Breast epithelium (tissue), 4 donors: ENCODE measurements around the gene C1orf50. TPM values are rescaled to one million over a fixed set of nuclear protein-coding genes. Genes with fewer than 3 reads are reported as not detected.
"Not testable (repeated sequence)": the region's sequence is repeated elsewhere in the genome, so short reads cannot be mapped to it uniquely, and the experiment has no call there.

Source experiments
- DNase-seq, 2 donors: peaks; one replicate each; pipeline ENCODE4 v3.0.0-alpha.2; 2019; ENCODE audit warnings: low spot score in 2 of 2
- H3K27ac ChIP-seq, 2 donors: fragments of 200-600 bp; sonication (generic) in 1 of 2; one replicate each; pipeline ENCODE4 v1.5.1; 2016 to 2019; ENCODE audit warnings: mild to moderate bottlenecking in 1 of 2
- H3K27me3 ChIP-seq, 2 donors: fragments of 200-600 bp; sonication (generic) in 1 of 2; one replicate each; pipeline versions ENCODE4 v1.5.1 to v1.6.0; 2017 to 2019; ENCODE audit warnings: control low read depth in 1 of 2, mild to moderate bottlenecking in 1 of 2
- H3K36me3 ChIP-seq: fragments of 200-600 bp; one replicate; pipeline ENCODE4 v1.5.1; 2019
- H3K4me1 ChIP-seq, 2 donors: fragments of 200-600 bp; sonication (generic); one replicate each; pipeline ENCODE4 v1.5.1; 2016 to 2019; ENCODE audit warnings: control low read depth in 1 of 2
- H3K4me3 ChIP-seq, 3 donors: fragments of 200-600 bp; sonication (generic); 1 replicate in 2 of 3; 2 replicates in 1 of 3; pipeline ENCODE4 v1.5.1; 2016 to 2019; ENCODE audit warnings: mild to moderate bottlenecking in 3 of 3, moderate library complexity in 2 of 3
- H3K9me3 ChIP-seq, 2 donors: fragments of 200-600 bp; sonication (generic) in 1 of 2; one replicate each; pipeline ENCODE4 v1.5.1; 2016 to 2019; ENCODE audit warnings: control low read depth in 1 of 2
- POLR2A ChIP-seq: fragments of 450-650 bp; IDR thresholded peaks from one replicate; pipeline ENCODE4 v1.6.1; 2016; ENCODE audit warnings: antibody characterized with exemption, mild to moderate bottlenecking, moderate library complexity
- POLR2AphosphoS5 ChIP-seq, 3 donors: sonication (generic); formaldehyde crosslinking; IDR thresholded peaks; one replicate each; pipeline ENCODE4 v1.6.1; 2017; ENCODE audit warnings: antibody characterized with exemption in 3 of 3
- intact Hi-C: fragments of 100-400 bp; cut with DNase I; formaldehyde crosslinking; loops from one replicate; pipeline ENCODE4 v1.15.1; 2023; ENCODE audit warnings: low total_unique reads
- total RNA-seq, 3 donors: library from RNA; depleted of rRNA; stranded (reverse); fragments of >200 nt; gene quantifications; one replicate each; pipeline ENCODE4 v1.1.0, GENCODE V29; 2016
- TF ChIP-seq, protein P1 (sequence below), 3 donors: fragments of 450-650 bp; IDR thresholded peaks; one replicate each; pipeline ENCODE4 v1.5.1; 2016 to 2017; ENCODE audit warnings: antibody characterized with exemption in 3 of 3, mild to moderate bottlenecking in 3 of 3, moderate library complexity in 3 of 3

The C1orf50 gene
- total RNA-seq, 3 donors from 2014 or later: 5.2 to 10.8 (median 6.7) TPM

DNA sequence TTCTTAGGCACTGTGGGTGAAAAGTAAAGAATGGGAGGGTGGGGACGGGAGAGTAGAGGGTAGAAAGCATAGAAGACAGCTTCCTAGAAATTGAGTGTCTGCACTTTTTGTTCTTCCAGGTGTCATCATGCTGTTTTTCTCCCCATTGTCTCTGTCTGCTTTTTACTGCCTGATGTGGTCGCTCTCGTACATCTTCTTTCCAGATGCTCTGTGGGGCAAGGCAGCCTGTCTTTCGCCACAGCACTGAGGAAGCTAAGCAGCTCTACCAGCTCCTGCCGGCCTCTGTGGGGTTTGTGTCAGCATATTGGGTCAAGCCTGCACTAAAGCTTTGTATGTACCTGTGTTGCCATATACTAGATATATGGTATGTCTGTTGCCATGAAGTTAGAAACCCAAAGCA, 30.9 kb downstream of the C1orf50 start:
- intact Hi-C loops: no loop called here
- TF ChIP-seq POLR2A: no peak
- TF ChIP-seq, protein P1, sequence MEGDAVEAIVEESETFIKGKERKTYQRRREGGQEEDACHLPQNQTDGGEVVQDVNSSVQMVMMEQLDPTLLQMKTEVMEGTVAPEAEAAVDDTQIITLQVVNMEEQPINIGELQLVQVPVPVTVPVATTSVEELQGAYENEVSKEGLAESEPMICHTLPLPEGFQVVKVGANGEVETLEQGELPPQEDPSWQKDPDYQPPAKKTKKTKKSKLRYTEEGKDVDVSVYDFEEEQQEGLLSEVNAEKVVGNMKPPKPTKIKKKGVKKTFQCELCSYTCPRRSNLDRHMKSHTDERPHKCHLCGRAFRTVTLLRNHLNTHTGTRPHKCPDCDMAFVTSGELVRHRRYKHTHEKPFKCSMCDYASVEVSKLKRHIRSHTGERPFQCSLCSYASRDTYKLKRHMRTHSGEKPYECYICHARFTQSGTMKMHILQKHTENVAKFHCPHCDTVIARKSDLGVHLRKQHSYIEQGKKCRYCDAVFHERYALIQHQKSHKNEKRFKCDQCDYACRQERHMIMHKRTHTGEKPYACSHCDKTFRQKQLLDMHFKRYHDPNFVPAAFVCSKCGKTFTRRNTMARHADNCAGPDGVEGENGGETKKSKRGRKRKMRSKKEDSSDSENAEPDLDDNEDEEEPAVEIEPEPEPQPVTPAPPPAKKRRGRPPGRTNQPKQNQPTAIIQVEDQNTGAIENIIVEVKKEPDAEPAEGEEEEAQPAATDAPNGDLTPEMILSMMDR (IDR thresholded peaks at IDR 0.05): no peak
- TF ChIP-seq POLR2AphosphoS5 (IDR thresholded peaks at IDR 0.05): no peak

DNA sequence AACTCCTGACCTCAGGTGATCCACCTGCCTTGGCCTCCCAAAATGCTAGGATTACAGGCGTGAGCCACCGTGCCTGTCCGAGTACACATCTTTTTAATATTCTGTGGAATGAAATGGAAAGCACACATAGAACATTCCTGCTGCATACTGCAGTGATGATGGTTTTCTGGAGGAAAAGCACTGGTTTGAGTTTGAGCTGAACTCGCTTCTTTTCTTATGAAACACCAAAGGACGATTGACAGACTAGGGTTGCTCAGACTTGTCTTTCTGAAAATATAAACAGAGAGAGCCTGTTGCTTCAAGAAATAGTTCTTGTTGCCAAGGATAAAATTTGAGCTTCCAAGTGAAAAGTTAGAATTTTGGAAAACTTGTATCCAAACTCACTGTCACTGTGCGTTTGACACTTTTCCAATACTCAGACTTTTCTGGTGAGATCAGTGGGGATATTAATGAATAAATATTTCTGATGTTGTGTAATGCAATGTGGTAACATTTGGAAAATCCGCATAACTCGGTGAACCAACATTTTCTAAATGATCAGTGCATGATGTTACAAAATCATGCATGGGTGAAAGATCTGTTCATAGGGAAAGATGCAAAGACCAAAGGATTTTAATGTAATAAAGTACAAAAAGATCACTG, 34.9 kb downstream of the C1orf50 start:
- Histone ChIP-seq H3K4me3 (no peak overlapping the region), H3K4me1 (no peaks in the 10 kb centered on the region), H3K9me3 (no peaks in the 10 kb centered on the region), H3K36me3 (no peaks in the 10 kb centered on the region), H3K27ac (no peak overlapping the region), H3K27me3 (no peaks in the 10 kb centered on the region)
- TF ChIP-seq POLR2A (no peak), POLR2AphosphoS5 (IDR thresholded peaks at IDR 0.05) (no peak)
- TF ChIP-seq, protein P1 (IDR thresholded peaks at IDR 0.05): no peak
- intact Hi-C loops: no loop called here
- DNase-seq: no peak

More for the DNA sequence above, 30.9 kb downstream of the C1orf50 start:
- no peaks in the 10 kb centered on the region for H3K36me3 ChIP-seq
- H3K9me3 ChIP-seq: no peaks in the 10 kb centered on the region
- no peak for DNase-seq
- H3K4me3 ChIP-seq: no peak overlapping the region
- H3K27ac ChIP-seq: no peak overlapping the region
- H3K4me1 ChIP-seq: no peaks in the 10 kb centered on the region
- no peaks in the 10 kb centered on the region for H3K27me3 ChIP-seq

DNA sequence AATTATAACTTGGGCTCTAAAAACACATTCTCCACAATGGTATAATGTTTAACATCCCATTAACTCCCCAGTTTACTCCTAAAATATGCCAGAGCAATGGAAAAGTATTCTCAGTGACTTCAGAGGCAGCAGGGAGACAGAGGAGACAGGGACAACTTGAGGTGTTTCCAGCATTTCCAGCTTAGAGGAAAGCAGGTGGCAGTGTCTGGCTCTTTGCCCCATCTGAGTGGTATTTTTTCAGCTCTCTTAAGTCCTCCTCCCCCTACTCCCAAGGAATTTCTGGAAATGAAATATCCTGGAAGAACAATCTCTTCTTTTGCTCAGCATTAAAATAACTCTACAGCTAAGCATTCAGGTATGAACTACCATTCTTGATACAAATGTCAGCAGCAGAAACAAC, 39.1 kb downstream of the C1orf50 start:
- H3K4me3 ChIP-seq: no peak overlapping the region
- DNase-seq: no peak
- H3K27ac ChIP-seq: no peak overlapping the region
- TF ChIP-seq POLR2A (no peak), POLR2AphosphoS5 (IDR thresholded peaks at IDR 0.05) (no peak)
- TF ChIP-seq, protein P1 (IDR thresholded peaks at IDR 0.05): no peak
- no peaks in the 10 kb centered on the region for H3K9me3 ChIP-seq
- intact Hi-C loops: no loop called here
- H3K36me3 ChIP-seq: no peaks in the 10 kb centered on the region
- no peaks in the 10 kb centered on the region for H3K27me3 ChIP-seq
- H3K4me1 ChIP-seq: no peaks in the 10 kb centered on the region

DNA sequence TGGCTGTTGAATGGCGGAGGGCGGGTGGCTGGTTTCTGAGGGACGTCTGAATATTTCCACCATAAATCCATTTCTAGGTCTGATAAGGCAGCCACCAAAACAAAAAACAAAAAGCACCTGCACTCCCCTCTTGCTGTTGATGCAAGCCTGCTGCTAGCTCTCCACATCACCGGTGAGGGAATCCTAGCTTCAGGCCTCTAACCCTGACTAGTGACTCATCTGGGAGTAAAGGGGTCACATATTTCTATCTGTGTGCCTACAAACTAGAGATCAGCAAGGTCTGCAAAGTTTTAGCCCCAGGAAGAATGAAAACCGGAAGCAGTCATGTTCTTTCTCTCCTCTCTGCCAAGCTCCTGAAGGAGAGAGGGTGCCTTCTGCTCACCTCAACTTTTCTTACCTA, 39.5 kb downstream of the C1orf50 start:
- TF ChIP-seq, protein P1 (IDR thresholded peaks at IDR 0.05): no peak
- TF ChIP-seq POLR2A (no peak), POLR2AphosphoS5 (IDR thresholded peaks at IDR 0.05) (no peak)
- Histone ChIP-seq H3K36me3 (no peaks in the 10 kb centered on the region), H3K9me3 (no peaks in the 10 kb centered on the region), H3K4me3 (no peak overlapping the region), H3K27me3 (no peaks in the 10 kb centered on the region), H3K27ac (no peak overlapping the region), H3K4me1 (no peaks in the 10 kb centered on the region)
- no peak for DNase-seq
- intact Hi-C loops: no loop called here

DNA sequence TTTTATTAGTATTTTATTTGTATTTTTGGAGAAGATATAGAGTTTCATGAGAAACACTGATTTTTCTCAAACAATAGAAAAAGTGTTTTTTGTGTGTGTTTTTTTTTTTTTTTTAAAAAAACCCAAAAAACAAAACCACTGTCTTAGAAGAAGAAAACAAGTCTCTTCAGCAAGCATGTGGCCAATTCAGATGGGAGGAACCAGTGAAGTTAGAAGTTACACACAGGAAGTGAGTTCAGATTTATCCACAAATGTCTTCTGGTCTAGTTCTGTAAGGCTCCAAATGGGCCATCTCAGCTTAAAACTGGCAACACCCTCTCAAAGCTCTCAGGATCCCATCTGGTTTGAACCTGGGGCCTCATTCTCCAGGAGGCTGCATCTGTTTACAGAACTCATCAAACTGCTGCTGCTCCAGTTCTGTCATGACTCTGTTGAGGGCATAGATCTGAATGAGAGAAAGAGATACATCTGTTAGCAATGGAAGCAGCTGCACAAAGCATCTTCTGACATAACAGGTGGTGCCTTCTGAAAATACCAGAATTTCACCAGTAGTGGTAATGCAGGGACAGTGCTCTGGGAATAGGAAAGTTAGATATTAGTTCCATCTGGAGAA, 40.1 kb downstream of the C1orf50 start:
- no peaks in the 10 kb centered on the region for H3K36me3 ChIP-seq
- no peaks in the 10 kb centered on the region for H3K27me3 ChIP-seq
- H3K4me3 ChIP-seq: no peak overlapping the region
- H3K9me3 ChIP-seq: no peaks in the 10 kb centered on the region
- intact Hi-C loops: no loop called here
- TF ChIP-seq POLR2A (no peak), POLR2AphosphoS5 (IDR thresholded peaks at IDR 0.05) (no peak)
- no peak overlapping the region for H3K27ac ChIP-seq
- DNase-seq: no peak
- no peaks in the 10 kb centered on the region for H3K4me1 ChIP-seq

DNA sequence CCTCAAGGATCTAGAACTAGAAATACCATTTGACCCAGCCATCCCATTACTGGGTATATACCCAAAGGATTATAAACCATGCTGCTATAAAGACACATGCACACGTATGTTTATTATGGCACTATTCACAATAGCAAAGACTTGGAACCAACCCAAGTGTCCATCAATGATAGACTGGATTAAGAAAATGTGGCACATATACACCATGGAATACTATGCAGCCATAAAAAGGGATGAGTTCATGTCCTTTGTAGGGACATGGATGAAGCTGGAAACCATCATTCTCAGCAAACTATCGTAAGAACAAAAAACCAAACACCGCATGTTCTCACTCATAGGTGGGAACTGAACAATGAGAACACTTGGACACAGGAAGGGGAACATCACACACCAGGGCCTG, 47.8 kb downstream of the C1orf50 start:
- H3K4me1 ChIP-seq, H3K27ac ChIP-seq, H3K36me3 ChIP-seq, H3K4me3 ChIP-seq, H3K27me3 ChIP-seq, H3K9me3 ChIP-seq, intact Hi-C loops, DNase-seq: not testable (repeated sequence)
